OCI-LY1 (cell line): ENCODE measurements around the gene KRTAP5-8.
A peak's percentile ranks its signal among the peaks of the same experiment; 100 is the strongest.
"Not testable (repeated sequence)": the region's sequence is repeated elsewhere in the genome, so short reads cannot be mapped to it uniquely, and the experiment has no call there.

Experiments
- H2AFZ ChIP-seq: fragments of 200-600 bp; sonication (generic), shearing (Covaris generic); 2 replicates; pipeline ENCODE4 v1.6.0; 2014; ENCODE audit warnings: antibody characterized with exemption, mild to moderate bottlenecking, low read length
- H3F3A ChIP-seq: fragments of 200-600 bp; sonication (generic), shearing (Covaris generic); 2 replicates; pipeline ENCODE4 v1.6.0; 2014; ENCODE audit warnings: mild to moderate bottlenecking, antibody characterized with exemption, low read length, moderate library complexity; ENCODE audit not compliant: insufficient read depth
- H3K27ac ChIP-seq: fragments of 200-600 bp; sonication (generic); 2 replicates; pipeline ENCODE4 v1.5.1; 2014; ENCODE audit warnings: low read length, mixed run types, mild to moderate bottlenecking, low read depth; ENCODE audit not compliant: poor library complexity, severe bottlenecking
- H3K27me3 ChIP-seq: fragments of 200-600 bp; sonication (generic); 2 replicates; pipeline ENCODE4 v1.6.0; 2014; ENCODE audit warnings: antibody characterized with exemption, mild to moderate bottlenecking, low read length, moderate library complexity; ENCODE audit not compliant: insufficient read depth
- H3K36me3 ChIP-seq: fragments of 200-600 bp; sonication (generic); 2 replicates; pipeline ENCODE4 v1.6.1; 2014; ENCODE audit warnings: mild to moderate bottlenecking, antibody characterized with exemption, low read length, moderate library complexity, mixed read lengths; ENCODE audit not compliant: insufficient read depth
- H3K4me1 ChIP-seq: fragments of 200-600 bp; sonication (generic); 2 replicates; pipeline ENCODE4 v1.5.1; 2014; ENCODE audit warnings: mild to moderate bottlenecking, low read length, moderate library complexity; ENCODE audit not compliant: insufficient read depth, severe bottlenecking
- H3K4me2 ChIP-seq: fragments of 200-600 bp; sonication (generic), shearing (Covaris generic); 2 replicates; pipeline ENCODE4 v1.6.1; 2014; ENCODE audit warnings: low read length
- H3K4me3 ChIP-seq: fragments of 200-600 bp; sonication (generic); 2 replicates; pipeline ENCODE4 v1.5.1; 2014; ENCODE audit warnings: low read length, low read depth, mild to moderate bottlenecking, mixed read lengths; ENCODE audit not compliant: poor library complexity, severe bottlenecking
- H3K79me2 ChIP-seq: fragments of 200-600 bp; shearing (Covaris generic); 2 replicates; pipeline ENCODE4 v1.6.1; 2016; ENCODE audit warnings: mixed run types, low read length, mixed read lengths; ENCODE audit not compliant: insufficient read depth
- H3K9ac ChIP-seq: fragments of 200-600 bp; sonication (generic), shearing (Covaris generic); 2 replicates; pipeline ENCODE4 v1.6.1; 2014; ENCODE audit warnings: mild to moderate bottlenecking, low read length, mixed read lengths
- H3K9me2 ChIP-seq: fragments of 200-600 bp; sonication (generic), shearing (Covaris generic); 2 replicates; pipeline ENCODE4 v1.6.1; 2014; ENCODE audit warnings: low read depth, mild to moderate bottlenecking, low read length, mixed read lengths
- H3K9me3 ChIP-seq: fragments of 200-600 bp; shearing (Covaris generic); 2 replicates; pipeline ENCODE4 v1.6.1; 2014; ENCODE audit warnings: low read length, mixed read lengths
- H4K20me1 ChIP-seq: fragments of 200-600 bp; sonication (generic), shearing (Covaris generic); 2 replicates; pipeline ENCODE4 v1.6.0; 2016; ENCODE audit warnings: mild to moderate bottlenecking, low read length; ENCODE audit not compliant: insufficient read depth
- CTCF ChIP-seq: fragments of 200-600 bp; sonication (generic), shearing (Covaris generic); IDR thresholded peaks from 2 replicates; pipeline ENCODE4 v1.5.1; 2017; ENCODE audit warnings: mild to moderate bottlenecking, antibody characterized with exemption, low read length, moderate library complexity, mixed read lengths
- EZH2 ChIP-seq: fragments of 200-600 bp; sonication (generic), shearing (Covaris generic); IDR thresholded peaks from 2 replicates; pipeline ENCODE4 v1.8.0; 2017; ENCODE audit warnings: borderline replicate concordance, mixed run types, mild to moderate bottlenecking, antibody characterized with exemption, low read length, moderate library complexity, mixed read lengths

The KRTAP5-8 gene

GRCh38 chr11:71577469-71578004 is 39.7 kb downstream of the KRTAP5-8 start:
- Histone ChIP-seq H3K36me3 (no peaks in the 10 kb centered on the region), H3K9ac (no peak overlapping the region), H3K4me1 (no peaks in the 10 kb centered on the region), H3K27me3 (peaks cover 5% of the 10 kb centered on the region; the same call in 1 of the 2 replicates), H2AFZ (no peak overlapping the region), H3K4me3 (no peak overlapping the region), H3K27ac (no peak overlapping the region), H4K20me1 (no peaks in the 10 kb centered on the region), H3K79me2 (no peaks in the 10 kb centered on the region), H3K4me2 (no peak overlapping the region), H3K9me3 (no peaks in the 10 kb centered on the region), H3K9me2 (no peaks in the 10 kb centered on the region), H3F3A (no peaks in the 10 kb centered on the region)
- TF ChIP-seq CTCF (no peak), EZH2 (no peak)

GRCh38 chr11:71579513-71579912 is 41.7 kb downstream of the KRTAP5-8 start:
- H3K9me3 ChIP-seq, H3F3A ChIP-seq, H3K4me2 ChIP-seq, H2AFZ ChIP-seq, H3K4me1 ChIP-seq, H3K9me2 ChIP-seq, H3K27ac ChIP-seq, H3K27me3 ChIP-seq, H3K9ac ChIP-seq, H3K4me3 ChIP-seq, H4K20me1 ChIP-seq, H3K79me2 ChIP-seq, H3K36me3 ChIP-seq: not testable (repeated sequence)

GRCh38 chr11:71580057-71581003 is 42.5 kb downstream of the KRTAP5-8 start:
- Histone ChIP-seq H3K9ac (no peak overlapping the region), H2AFZ (no peak overlapping the region), H4K20me1 (no peaks in the 10 kb centered on the region), H3K4me3 (no peak overlapping the region), H3K4me1 (no peaks in the 10 kb centered on the region), H3F3A (no peaks in the 10 kb centered on the region), H3K4me2 (no peak overlapping the region), H3K9me2 (no peaks in the 10 kb centered on the region), H3K27ac (no peak overlapping the region), H3K27me3 (no peaks in the 10 kb centered on the region), H3K9me3 (no peaks in the 10 kb centered on the region), H3K36me3 (no peaks in the 10 kb centered on the region), H3K79me2 (no peaks in the 10 kb centered on the region)
- TF ChIP-seq EZH2, result no peak
- TF ChIP-seq CTCF, result peak; percentile 54; the same call in 1 of the 2 replicates
